ENCODE measurements around the gene LYRM9.
"Not testable (repeated sequence)": the region's sequence is repeated elsewhere in the genome, so short reads cannot be mapped to it uniquely, and the experiment has no call there.

Gene LYRM9

DNA sequence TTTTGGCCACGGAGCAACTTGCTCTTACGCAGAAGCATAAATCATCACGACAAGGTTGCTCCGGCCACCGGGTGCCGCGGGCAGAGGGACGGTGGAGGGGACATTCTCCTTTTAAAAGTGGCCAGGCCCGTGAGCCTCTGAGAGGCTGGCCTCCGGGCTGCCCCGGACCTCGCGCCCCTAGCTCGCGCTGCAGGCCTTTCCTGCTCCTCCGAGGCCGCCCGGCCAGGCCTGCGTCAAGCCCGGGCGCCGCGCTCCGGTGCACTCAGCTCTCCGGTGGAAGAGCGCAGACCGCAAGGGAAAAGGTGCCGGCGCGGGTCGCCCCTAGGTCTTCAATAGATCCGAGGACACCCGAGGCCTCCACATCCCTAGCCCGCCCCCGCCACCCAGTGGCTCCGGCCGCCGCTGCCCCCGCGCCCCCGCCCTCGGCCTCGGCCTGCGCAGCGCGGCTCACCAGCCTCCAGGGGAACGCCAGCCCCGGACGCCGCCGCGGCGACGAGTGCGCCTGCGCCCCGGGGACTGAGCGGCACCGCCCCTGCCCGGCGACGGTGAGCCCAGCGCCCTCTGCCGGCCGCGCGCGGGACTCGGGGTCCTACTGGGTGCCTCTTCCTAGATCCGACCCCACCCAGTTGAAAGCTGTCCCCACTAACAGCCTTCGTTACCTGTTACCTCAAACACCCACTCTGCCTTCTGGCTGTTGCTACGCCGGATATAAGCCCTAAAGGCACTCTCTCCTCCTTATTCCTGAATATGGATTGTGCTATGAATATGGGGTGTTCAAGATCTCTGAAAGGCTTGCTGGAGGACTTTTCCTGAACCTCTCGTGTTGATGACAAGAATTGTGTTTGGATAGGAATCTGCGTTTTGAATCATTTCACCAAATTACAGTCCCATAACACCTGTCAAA lies at the start of gene LYRM9:
TSS of gene LYRM9 (minus strand) at position 500 of the 904 bp plus-strand sequence. CDS start 10,671 bp downstream, outside the sequence.
- DNase-seq (ENCODE audit: low read depth) = no peak

DNA sequence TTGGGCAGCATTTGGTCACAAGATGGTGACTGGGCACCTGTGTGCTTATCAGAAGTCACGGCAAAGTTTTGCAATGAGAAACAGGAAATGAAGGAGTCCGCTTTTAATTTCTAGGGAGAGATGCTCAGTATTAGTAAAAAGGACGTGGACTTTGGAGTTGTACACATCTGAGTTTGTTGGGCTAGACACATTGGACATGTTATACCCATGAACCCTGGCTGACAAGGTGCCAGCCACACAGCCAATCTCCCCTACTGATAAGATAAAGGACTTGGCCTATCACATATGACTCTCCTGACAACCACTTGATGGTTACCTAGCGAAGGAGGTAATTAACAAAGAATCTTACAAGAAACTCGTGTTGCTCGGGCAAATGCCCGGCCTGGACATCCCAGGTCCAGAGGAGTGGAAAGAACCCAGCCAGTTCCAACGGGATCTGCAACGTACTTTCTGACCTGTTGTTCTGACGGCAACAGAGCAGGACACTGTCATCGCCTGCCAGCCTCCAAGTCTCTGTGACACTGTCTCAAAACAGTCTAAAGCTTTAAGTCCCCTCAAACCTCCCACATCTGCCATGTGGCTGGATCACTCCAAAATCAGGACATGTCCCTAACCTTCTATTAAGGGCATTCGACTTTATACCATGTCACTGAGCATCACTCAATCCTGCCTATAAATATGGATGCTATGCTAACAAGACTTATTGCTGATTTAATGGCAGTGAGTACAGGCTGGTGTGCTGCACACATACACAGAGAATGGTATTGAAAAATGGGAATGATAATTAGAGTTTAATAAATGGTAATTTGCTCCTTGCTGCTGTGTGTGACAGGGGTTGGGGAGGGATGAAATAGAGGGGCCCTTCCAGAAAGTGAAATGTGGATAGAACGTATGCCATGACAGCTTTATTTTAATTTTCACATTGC lies 47.6 kb upstream of the LYRM9 start:
- DNase-seq (ENCODE audit: low read depth) = no peak

DNA sequence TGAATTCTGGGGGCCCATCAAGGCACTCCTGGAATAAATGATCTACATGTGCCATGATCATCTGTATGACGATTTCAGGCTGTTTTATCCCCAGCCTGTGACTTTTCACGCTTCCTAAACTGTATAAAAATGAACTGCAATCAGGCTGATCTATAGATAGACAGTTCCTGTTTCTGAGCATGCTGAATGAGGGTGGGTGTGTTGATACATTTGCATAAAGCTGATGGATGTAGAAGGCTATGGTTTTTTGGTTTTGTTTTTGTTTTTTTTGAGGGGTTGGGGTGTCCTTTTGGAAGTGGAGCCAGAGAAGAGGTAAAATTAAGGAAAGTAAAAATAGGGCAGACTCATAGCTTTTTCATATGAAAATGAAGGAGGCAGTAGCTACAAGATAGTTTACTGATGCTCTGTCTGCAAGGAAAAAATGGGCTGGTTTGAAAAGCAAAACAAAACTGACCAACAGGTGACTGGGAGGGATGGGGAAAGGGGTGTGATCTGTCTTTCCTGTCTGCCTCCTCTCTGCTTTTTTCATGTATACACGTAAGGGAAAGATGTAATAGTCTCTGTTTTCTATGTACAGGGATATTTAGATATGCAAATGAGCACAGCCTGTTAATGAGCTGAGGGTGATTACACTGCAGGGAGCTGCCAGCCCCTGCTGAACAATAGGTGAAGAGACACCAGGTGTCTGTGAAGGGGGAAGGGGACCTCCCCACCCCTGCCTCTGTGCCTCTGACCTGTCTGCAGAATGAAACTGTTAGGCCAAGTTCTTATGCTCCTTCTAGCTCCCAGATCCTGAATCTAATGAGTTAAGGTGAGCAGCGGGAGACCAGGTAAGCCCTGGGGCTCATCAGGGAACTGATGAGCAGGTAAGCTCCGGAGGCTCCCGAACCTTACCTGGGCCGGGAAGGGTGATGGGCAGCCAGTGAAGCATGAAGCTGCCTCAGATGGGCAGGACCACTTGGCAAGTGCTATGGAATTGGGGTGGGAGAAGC lies 46.6 kb upstream of the LYRM9 start:
- no peak for DNase-seq (ENCODE audit: low read depth)

DNA sequence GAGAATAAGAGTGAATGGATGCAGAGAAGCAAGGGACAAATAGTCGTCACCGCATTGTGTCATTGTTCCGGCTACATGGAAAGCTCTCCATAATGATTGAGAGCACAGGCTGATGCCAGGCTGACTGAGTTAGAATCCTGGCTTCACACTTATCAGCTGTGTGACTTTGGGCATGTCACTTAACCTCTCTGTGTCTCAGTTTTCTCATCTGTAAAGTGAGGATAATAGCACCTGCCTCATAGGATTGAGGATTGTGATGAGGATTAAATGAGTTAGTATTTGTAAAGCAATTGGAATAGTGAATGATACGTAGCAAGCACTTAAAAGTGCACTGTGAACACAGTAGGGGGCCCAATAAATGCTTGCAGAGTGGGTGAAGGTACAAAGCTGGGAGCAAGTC lies 45.7 kb upstream of the LYRM9 start:
- DNase-seq (ENCODE audit: low read depth) = no peak

DNA sequence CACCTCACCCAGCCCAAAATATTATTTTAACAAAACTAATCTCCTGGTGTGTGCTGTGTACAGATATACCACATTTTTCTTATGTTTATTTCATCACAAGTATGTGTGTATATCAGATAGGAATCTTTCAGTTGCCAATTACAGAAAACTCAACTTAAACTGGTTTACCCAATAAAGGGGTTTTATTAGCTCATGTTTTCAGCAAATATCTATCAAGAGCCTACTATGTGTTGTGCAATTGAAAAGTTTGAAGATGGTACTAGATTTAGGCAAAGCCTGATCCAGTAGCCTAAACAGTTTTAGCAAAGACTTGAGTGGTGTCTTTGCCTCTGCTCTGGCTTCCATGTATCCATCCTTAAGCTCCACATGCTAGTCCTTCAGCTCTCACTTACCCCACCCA lies 45.1 kb upstream of the LYRM9 start:
- no peak for DNase-seq (ENCODE audit: low read depth)

DNA sequence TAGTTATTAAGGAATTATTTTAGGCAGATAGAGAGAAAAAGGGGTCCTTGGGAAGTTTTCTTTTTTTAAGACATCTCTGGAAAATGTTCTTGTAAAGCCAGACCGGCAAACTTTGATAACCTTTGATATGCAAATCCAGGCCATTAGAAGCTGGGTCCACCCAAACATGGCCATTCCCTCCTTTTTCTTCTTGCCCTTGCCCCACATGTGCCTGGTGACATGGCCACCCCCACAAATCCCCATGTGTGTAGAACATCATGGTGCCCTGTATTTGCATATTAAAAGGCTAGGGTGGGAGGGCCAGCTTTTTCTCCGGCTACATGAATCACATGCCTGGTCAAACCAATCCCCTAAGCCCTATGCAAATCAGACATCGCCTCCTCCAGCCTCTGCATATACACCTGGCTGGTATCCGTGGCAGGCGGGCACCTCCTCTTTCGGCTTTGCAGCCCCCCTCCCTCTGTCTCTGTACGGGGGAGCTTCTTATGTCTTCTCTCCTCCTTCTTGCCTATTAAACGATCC lies 43.9 kb upstream of the LYRM9 start:
- DNase-seq (ENCODE audit: low read depth) = no peak

DNA sequence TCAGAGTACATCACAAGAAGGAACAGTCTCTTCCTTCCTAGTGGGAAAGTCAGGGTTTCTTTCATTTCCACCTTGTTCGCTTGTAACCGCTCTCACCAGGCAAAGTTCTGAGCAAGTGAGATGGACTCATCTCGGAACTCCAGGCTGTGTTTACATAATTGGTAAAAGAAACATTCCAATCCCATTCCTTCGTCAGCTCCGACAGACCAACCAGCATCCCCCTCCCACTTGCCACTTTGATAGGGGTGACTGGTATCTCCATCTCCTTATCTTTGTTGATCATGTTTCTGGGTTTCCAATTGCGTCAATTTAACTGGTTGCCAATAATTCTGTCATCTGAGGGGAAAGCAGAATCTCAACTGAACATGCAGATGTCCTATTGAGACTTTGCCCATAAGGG lies 36.8 kb upstream of the LYRM9 start:
- DNase-seq (ENCODE audit: low read depth) = no peak

DNA sequence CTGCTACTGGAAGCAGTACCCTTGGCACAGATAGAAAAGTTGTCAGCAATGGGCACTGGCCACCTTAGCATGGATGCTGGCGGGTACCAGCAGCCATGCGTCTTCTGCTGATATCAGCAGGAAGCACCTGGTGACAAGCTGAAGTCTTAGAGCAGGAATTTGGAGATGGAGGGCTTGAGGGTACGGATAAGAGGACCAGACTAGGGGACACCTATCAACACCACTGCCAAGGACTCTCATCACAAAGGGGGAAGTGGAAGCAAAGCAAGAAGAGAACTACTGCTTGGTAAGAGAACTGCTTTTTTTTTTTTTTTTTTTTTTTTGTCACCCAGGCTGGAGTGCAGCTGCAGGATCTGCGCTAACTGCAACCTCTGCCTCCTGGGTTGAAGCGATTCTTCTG lies 35.4 kb upstream of the LYRM9 start:
- DNase-seq (ENCODE audit: low read depth) = no peak

DNA sequence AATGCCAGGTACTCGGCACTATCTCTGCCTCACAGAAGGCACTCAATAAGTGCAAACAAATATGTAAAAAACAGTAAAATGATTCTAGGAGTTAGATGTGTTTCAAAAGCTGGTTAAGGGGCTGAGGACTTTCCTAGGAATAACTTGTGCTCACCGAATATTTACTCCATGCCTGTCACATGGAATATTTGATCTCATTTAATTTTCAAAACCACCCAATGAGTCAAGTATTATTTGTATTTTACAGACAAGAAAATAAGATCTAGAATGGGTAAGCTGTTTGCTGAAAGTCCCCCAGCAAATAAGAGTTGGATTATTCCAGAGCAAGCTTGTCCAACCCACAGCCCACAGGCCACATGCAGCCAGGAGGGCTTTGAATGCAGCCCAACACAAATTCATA lies 34.6 kb upstream of the LYRM9 start:
- DNase-seq (ENCODE audit: low read depth) = no peak

DNA sequence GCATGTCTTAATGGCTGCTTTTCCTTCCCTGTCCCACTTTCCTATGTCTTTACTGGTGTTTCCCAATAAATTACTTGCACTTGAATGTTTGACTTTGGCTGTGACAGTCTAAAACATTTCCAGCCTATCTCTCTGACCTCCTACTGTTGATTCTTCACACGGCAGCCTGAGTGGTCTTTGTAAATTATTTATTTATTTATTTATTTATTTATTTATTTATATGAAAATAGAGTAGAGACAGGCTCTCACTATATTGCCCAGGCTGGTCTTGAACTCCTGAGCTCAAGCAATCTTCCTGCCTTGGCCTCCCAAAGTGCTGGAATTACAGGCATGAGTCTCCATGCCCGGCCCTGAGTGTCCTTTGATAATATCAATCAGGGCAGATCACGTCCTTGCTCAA lies 28.4 kb upstream of the LYRM9 start:
- no peak for DNase-seq (ENCODE audit: low read depth)

DNA sequence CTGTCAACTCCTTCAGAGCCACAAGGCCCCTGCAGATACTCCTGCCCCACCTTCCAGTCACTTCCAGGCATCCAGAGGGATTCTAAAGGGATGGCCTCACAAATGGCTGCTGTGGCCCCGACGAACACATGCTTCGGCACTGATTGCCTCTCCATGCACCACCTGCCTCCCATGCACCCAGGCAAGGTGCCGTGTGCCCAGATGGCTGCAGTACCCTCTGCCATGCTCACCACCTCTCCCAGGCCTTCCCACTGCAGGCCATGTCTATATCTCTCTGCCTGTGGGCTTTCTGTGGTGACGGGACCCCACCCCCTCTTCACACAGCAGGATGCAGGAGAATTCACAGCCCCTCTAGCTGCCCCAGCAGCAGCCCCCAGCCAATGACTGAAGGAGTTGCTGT lies 27.9 kb upstream of the LYRM9 start:
- no peak for DNase-seq (ENCODE audit: low read depth)

DNA sequence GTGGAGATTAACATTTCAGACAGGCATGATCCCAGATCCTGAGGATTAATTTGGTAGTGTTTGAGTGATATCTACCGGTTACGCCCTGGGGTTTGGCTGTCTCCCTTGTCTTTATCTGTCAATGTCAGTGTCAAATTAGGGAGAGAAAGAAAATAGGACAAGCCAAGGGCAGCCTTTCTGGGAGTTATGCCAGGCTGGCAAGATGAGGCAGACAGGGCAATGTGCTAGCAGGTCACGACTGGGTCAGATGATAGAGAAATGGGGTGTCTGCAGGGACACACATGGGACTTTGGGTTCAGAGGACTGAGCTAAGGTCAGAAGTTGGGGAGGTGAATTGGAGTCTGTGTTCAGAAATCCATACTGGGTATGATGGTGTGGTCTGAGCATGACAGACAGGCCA lies 27.4 kb upstream of the LYRM9 start:
- no peak for DNase-seq (ENCODE audit: low read depth)

DNA sequence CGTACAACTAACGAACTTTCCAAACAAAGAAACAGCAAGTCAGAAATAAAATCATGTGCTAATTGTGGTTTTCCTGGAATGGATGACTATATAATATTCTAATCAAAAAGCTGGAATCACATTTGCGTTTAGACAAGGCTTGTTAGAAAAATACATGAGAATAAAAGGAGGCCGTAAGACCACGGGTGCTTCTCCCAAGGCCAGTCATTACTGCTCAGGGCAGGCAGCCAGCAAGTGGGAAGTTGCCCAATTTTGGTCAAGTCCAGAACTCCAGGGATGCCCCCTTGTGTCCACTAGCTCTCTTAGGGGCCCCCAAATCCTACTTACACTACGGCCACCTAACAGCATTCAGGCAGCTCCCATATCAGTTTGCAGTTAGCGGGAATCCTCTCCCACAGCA lies 25.9 kb upstream of the LYRM9 start:
- no peak for DNase-seq (ENCODE audit: low read depth)

DNA sequence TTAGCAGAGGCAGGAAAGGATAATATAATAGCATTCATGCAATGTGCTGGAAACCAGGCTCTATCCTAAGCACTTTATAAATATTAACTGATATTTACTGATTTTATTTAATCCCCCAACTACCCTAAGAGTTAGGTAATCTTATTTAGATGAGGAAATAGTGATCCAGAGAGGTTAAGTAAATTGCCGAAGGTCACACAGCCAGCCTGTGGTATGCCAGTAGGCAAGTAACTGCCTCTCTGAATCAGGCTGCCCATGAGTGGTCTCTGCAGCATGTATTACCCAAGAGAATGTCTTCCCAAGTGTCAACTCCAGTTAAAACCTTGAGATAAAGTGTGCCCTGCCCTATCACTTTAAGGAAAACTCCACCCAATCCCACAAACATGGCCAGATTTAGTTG lies 25.3 kb upstream of the LYRM9 start:
- no peak for DNase-seq (ENCODE audit: low read depth)

DNA sequence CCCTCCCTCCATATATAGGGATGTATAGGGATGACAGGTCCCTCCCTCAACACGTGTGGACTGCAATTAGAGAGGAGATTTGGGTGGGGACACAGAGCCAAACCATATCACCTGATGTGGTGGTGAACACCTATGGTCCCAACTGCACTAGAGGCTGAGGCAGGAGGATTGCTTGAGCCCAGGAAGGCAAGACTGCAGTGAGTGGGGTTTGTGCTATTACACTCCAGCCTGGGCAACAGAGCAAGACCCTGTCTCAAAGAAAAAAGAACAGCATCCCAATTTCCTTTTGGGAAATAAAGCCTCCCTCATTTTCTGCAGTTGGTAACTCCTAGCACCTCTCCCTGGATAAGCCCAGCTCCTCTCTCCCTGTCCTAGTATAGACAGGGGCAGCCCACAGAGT lies 23.8 kb upstream of the LYRM9 start:
- DNase-seq (ENCODE audit: low read depth) = no peak

DNA sequence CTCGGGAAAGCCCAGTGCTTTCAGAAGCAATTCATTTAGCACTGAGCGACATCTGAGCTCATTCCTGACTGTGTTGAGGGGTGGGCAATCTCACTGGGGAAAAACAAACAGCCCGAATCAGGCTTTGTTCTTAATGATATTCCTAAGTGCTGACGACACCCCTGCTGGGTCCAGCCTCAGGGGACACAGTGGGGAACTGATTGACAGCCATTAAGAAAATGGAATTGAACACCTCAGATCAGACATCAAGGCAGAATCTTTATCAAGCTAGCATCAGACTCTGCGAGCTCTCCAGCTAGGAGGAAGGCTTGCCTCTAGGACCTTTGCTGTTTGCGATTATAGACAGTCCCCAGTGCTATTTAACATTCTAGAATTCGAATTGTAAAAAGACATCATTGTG lies 22.5 kb upstream of the LYRM9 start:
- DNase-seq (ENCODE audit: low read depth) = no peak

DNA sequence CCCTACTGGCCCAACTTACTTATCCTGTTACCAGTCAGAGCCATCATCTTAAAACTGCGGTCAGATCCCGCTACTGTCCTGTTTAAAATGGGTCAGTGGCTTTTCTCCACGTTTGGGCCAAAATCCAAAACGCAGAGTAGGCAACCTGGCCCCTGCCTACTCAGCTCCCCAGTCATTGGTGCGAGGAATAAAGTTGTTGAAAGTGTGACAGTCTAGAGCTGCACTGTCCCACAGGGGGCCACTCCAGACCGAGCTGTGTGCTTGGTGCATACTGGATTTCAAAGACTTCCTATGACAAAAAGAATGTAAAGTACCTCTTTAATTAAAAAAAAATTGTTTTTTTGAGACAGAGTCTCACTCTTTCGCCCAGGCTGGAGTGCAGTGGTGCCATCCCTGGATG lies 21.2 kb upstream of the LYRM9 start:
- DNase-seq (ENCODE audit: low read depth) = no peak

DNA sequence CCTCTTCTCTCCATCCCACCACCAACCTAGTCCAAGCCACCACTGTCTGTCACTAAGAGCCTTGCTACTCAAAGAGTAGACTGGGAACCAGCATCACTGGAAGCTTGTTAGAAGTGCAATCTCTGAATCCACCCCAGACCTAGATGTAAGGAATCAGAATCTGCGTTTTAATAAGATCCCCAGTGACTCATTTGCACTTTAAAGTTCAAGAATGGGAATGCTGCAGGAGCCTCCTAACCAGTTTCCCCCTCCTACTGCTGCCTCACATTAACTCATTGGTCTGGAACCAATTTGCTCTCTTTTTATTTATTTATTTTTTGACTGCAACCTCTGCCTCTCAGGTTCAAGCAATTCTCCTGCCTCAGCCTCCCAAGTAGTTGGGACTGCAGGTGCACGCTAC lies 19.8 kb upstream of the LYRM9 start:
- no peak for DNase-seq (ENCODE audit: low read depth)

DNA sequence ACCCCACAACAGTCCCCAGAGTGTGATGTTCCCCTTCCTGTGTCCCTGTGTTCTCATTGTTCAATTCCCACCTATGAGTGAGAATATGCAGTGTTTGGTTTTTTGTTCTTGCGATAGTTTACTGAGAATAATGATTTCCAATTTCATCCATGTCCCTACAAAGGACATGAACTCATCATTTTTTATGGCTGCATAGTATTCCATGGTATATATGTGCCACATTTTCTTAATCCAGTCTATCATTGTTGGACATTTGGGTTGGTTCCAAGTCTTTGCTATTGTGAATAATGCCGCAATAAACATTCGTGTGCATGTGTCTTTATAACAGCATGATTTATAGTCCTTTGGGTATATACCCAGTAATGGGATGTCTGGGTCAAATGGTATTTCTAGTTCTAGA lies 19.1 kb upstream of the LYRM9 start:
- not testable (repeated sequence) for DNase-seq (ENCODE audit: low read depth)

DNA sequence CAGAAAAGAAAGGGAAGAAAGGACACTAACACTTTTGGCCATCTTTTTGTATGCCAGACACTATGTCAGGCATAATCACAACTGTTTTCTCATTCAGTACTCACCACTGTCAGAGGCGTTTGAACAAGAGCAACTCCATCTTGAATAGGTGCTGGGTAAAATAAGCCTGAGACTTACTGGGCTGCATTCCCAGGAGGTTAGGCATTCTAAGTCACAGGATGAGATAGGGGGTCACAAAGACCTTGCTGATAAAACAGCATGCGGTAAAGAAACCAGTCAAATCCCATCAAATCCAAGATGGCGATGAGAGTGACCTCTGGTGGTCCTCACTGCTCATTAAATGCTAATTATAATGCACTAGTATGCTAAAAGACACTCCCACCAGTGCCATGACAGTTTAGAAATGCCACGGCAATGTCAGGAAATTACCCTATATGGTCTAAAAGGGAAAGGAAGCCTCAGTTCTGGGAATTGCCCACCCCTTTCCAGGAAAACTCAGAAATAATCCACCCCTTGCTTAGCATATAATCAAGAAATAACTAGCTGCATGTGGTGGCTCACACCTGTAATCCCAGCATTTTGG lies 14.9 kb upstream of the LYRM9 start:
- no peak for DNase-seq (ENCODE audit: low read depth)

DNA sequence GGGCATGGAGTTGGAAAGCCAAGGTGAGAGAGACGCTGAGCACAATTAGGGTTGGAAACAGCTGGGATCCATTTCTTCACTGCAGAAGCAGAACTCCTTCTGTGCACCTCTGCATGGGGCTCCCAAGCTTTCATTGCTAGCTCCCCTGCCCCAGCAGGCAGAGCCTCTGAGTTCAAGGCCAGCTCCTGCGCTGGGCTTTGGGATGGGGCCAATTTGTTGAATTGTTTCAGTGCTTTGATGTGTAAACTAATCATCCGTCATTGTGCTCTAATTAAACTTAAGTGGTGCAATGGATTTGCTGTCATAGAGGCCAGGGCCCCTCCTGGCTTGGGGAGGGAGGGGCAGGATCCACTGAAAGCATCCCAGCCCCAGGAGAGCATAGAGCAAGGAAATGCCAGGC lies 13.5 kb upstream of the LYRM9 start:
- DNase-seq (ENCODE audit: low read depth) = no peak
